Pons (tissue), 1 donor: ENCODE measurements around the gene CNDP1.
A peak's percentile ranks its signal among the peaks of the same experiment; 100 is the strongest.
"Not testable (repeated sequence)": the region's sequence is repeated elsewhere in the genome, so short reads cannot be mapped to it uniquely, and the experiment has no call there.

Experiments used
- DNase-seq: peaks from one replicate; pipeline ENCODE4 v3.0.0-alpha.2; 2016; ENCODE audit warnings: low spot score

The CNDP1 gene, protein sequence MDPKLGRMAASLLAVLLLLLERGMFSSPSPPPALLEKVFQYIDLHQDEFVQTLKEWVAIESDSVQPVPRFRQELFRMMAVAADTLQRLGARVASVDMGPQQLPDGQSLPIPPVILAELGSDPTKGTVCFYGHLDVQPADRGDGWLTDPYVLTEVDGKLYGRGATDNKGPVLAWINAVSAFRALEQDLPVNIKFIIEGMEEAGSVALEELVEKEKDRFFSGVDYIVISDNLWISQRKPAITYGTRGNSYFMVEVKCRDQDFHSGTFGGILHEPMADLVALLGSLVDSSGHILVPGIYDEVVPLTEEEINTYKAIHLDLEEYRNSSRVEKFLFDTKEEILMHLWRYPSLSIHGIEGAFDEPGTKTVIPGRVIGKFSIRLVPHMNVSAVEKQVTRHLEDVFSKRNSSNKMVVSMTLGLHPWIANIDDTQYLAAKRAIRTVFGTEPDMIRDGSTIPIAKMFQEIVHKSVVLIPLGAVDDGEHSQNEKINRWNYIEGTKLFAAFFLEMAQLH

DNA sequence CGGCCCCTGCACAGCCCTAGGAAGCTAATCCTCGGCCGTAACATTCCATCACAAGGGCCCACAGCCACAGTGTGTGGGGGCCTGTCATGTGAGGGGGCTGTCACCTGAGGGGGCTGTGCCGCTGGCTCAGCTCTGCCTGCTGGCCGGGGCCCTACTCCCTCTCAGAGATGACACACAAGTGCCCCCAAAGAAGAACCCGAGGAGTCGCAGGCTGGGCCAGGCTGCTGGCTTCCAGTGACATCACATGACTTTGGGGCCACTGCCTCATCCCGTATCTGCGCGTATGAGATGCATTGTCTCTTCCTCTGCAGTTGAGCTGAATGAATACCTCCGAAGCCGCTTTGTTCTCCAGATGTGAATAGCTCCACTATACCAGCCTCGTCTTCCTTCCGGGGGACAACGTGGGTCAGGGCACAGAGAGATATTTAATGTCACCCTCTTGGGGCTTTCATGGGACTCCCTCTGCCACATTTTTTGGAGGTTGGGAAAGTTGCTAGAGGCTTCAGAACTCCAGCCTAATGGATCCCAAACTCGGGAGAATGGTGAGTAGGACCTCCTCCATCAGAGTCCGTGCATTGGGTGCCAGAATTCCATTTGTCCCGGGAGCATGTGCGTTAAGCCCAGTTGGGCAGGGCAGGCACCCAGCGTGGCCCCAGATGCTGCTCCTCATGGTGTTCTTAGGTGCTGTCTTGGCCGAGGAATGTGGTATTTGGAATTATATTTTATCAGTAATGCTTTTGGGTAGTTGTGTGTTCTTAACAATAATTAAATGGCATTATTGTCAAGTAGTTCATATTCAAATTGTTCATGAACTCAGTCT, at the start of gene CNDP1:
CNDP1 (plus strand) TSS at position 351 of the 820 bp plus-strand sequence; CDS start at position 519, 168 bp downstream.
- DNase-seq, result peak; percentile 96

DNA sequence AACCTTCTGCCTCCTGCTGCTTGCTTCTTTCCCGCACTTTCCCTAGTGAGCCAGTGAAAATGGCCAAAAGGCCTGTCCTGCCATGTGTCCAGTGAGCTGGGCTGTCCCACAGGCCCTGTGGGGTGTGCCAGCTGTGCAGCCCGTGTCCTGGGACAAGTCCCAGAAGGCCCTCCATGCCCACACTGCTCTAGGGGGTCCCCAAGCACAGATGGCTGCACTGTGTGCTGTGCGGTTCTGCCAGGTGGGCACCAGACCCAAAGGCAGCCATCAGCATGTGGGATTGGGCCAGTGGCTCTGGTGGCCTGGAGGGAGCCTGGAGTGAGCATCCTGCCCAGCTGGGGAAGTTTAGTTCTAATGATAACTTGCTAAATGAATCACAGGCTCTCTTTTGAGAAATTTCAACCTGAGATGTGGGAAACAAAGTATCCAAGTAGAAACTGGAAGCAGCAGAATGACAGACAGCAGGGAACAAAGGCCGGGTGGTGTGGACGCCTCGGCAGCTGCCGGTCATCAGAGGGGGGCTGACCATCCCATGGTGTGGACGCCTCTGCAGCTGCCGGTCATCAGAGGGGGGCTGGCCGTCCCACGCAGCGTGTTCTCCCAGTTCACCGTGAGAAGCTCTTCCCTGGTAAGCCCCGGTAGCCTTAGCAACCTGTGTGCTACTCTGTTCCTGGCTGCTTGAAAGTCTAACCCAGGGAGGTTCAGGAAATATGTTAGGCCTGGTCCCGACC, 48.0 kb upstream of the CNDP1 start:
- no peak for DNase-seq

DNA sequence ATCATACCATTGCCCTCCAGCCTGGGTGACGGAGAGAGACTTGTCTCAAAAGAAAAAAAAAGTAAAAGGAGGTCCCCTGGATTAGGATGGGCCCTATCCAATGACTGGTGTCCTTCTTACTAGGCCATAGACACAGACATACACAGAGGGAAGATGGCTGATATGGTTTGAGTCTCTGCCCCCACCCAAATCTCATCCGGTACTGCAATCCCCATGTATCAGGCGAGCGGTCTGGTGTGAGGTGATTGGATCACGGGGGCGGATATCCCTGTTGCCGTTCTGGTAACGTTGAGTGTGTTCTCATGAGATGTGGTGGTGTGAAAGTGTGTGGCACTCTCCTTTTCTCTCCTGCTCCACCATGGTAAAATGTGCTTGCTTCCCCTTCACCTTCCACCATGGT, 45.9 kb upstream of the CNDP1 start:
- DNase-seq, result no peak

DNA sequence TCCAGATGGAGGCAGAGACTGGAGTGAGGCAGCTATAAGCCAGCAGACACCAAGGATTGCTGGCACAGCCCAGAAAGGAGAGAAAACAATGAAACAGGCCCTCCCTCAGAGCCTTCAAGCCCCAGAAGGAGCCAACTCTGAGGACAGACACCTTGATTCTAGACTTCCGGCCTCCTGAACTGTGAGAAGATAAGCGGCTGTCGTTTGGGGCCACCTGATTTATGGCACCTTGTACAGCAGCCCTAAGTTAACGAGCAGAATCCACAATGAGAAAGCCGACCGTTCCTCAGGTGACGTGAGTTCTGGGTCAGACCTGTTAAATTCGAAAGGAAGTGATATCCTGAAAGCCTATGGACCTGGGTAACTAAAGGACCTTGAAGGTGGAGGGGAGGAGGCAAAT, 45.4 kb upstream of the CNDP1 start:
- no peak for DNase-seq

DNA sequence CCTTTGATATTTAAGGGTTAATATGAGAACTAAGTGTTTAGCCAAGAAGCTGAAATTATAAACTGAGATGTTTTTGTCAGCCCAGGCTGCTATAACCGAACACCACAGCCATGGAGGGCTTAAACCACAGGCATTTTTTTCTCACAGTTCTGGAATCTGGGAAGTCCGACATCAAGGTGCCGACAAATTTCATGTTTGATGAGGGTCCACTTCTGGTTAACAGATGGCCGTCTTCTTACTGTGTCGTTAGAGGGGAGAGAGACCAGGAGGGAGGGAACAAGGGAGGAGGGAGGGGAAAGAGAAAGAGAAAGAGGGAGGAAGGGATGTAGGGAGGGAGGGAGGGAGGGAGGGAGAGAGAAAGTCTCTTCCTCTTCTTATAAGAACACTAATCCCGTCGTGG, 44.6 kb upstream of the CNDP1 start:
- DNase-seq, result no peak

DNA sequence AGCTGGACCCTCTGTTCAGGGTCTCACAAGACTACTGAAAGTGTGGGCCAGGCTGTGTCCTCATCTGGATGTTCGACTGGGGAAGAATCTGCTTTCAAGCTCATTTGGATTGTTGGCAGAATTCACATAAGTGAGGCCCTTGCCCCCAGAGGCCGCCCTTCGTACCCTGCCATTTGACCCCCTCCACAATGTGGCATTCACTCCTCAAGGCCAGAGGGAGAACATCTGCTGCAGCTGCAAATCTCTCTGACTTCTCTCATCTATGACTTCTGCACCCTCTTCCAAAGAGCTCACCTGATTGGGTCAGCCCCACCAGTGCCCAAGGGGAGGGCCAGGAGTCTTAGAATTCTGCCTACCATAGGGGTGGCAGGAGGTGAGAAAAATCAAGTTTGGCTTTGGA, 42.0 kb upstream of the CNDP1 start:
- DNase-seq, result no peak

DNA sequence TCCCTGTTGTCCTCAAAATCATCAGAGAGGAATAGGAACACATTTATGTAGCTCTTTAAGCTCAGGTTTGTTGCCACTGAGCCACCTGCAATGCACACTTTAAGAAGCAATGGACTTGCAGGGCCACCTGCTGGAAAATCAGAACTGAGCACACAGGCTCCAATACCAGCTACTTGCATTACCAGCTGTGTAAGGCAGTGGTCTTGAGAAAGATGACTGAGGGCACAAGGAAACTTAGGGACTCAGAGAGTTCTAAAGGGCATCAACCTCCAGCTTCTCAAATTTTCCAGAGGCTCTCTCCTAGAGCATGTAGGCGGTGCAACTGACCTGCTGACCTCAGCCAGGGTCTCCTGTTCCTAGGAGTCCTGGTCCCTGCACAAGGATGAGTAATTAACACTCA, 40.6 kb upstream of the CNDP1 start:
- peak; percentile 82 for DNase-seq

DNA sequence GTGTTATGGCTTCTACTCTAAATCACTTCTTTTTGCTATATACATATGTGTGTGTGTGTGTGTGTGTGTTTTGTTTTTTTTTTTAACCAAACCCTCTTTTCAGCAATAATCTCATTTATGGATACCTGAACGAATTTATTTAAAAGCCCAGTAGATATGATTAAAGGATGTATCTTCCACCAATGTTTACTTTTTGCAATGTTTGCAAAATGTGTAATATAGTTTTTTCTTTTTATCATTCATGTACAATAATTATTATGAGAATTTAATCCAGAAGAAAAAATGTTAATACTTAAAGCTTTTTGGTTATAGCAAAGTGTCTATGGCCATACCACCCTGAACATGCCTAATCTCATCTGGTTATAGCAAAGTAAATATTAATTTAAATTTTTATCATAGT, 39.8 kb upstream of the CNDP1 start:
- DNase-seq, result no peak

DNA sequence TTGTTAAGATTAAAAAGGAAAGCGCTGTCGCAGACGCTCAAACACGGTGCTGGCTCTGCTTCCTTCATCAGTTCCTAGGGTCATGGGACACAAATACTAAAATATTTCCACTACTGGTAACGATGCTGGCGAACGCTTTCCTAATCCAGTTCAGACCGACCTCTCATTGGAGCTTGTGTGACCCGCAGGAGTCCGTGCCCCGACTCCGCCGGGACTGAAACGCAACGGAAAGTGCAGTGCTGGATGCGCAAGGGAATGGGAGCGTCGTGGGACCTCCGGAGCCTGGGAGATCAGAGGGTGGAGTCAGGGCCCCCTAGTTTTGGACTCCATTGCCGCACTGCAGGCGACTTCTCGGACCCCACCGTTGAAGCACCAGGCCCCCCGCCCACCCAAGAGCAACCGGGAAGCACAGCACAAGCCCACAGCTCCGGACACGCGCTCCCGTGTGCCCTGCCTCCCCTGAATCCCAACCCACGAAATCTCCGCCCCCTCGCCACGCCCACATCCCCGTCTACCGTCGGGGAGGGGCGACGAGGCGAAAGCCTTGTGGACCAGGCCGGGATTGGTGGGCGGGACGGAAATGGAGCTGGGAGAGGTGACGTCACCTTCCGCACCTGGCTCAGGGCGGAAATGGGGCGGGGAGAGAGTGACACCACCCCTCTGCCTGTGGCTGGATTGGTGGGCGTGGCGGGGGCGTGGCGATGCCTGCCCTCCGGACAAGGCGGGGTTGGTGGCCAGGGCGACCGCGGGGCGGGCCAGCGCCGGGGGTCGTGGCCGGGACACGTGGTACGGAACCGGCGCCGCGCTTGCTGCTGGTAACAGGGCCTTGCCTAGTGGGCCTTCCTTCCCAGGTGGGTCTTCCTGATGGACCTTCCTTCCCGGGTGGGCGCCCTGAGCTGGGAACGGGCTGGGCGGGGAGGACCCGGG, 38.5 kb upstream of the CNDP1 start, which contains the start of gene CNDP2:
CNDP2 (plus strand) TSS at position 783 of the 927 bp plus-strand sequence. CDS start 3,611 bp downstream, outside the sequence.
- peak; percentile 99 for DNase-seq

DNA sequence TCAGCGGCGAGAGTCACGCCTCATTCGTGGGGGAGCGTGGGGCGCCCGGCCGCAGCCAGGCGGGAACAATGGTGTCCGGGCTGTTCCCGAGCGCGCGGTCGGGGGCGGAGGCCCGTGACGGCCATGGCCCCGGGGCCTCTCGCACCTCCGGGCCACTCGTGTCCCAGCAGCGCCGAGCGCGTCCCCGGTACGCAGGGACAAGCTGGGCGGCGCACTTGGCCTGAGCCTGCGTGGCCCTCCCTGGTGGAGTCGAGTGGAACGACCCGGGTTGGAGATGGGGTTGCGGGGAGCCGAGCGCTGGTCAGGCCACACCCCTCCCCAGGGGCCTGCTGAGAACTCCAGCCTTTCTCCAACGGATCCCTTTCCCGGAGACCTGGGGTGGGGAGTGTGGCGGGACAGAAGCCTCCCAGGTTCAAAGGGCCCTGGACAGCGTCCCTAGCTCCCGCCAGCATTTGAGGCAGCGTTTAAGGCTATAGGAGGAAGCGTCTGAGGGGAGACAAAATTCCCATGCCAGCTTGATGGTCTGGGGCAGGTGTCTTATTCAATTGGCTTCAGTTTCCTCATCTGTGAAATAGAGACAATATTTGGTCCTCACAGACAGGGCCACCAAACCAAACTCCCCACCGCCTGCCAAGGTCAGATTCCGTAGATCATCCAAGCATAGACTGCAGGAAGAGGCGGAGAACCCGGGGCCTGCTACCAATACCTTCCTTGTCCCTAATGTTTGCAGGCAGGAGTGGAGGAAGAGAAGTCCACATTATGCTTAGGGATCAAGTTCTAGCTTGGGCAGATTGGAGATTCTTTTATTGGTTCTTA, 37.6 kb upstream of the CNDP1 start:
- peak; percentile 60 for DNase-seq

DNA sequence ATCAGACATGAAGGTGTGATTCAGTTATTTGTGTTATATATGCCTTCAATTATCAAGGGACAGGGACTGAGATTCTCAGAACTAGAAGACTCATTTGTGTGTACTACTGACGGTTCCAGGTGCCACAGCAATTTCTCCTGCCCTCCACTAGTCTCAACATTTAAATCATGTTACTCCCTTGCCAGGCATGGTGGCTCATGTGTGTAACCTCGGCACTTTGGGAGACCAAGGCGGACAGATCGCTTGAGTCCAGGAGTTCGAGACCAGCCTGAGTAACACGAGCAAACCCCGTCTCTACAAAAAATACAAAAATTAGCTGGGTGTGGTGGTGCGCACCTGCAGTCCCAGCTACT, 37.0 kb upstream of the CNDP1 start:
- DNase-seq, result peak; percentile 19

DNA sequence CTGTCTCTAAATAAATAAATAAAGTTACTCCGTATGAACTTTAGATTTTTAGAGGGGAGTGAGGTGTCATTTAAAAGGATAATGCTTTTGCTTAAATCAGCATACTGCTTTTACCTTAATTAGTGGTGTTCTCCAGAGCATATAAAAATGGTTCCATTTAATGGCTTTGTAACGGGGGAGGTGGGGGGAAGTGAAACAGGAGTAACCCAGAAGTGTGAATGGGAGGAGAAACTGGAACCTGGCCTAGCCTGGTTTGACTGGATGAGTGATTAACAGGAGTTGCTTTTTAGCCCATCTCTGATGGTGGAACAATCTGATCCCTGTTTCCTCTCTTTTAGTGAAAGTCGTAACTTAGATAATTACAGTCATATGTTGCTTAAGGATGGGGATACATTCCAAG, 36.5 kb upstream of the CNDP1 start:
- DNase-seq, result no peak

DNA sequence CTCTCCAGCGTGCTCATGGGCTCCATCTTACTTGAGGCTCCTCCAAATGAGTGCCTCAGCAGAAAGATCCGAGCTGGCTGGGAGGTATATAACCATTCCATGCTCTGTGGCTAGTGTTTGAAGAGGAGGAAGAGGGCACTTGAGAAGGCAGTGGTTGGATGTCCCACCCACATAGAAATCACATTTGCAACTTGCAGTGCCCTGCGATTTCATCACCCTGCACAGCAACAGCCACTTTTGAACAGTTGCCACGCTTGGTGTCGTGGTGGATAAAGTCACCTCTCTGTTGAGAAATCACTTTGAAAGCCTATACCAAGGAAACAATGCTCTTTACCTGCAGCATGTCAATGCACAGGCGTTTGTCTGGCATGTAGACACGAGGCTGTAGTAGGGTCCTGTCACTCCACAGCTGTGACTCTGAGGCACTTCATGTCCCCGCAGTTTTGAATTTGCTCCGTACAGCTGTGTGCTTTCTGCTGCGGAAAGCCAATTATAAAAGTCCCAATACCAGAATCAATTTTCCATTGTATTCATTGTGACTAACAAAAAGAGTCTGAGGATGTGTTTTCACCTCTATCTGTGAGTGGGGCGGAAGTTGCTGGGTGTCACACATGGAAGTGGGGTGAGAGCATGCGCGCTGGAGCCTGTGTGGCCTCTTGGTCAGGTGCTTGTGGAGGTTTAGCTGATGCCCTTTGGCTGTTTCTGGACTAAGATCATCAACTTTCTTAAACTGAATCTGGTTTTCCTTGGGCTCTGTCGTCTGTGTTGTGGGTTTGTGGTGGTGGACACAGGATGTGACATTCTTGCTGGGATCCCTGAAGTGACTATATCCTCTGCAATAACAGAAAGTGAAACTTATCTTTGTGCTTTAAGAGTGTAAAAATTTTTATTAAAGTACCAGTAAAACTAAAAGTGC, 35.3 kb upstream of the CNDP1 start:
- peak; percentile 69 for DNase-seq

DNA sequence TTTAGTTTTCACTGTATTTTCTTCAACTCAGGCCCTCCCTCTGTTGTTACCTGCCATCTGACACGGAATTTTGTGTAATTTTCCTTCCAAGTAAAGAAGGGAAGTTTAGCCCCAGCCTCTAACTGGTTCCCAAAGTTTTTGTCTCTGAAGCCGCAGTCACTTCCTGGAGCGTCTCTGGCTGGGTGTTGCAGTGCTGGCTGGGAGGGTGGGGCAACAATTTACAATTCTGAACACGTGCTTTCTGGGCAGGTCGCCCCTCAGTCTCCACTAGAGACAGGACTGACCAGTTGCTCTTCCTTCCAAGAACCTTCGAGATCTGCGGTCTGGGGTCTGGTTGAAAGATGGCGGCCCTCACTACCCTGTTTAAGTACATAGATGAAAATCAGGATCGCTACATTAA, 34.7 kb upstream of the CNDP1 start:
- peak; percentile 70 for DNase-seq

DNA sequence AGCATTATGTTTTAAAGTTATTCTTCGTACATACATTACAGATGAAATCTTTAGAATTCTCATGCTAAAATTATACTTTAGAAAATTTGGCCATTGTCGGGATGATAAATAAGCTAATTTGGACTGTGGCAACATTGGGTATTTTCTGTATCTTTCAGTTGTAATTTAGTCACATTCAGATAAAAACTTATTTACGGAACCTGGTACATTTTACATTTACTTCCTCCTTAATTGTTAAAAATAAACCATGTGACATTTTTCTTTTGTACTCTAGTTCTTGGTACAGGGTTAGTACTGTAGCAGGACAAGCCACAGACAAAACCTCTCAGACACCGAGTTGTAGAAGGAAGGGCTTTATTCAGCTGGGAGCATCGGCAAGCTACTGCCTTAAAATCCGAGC, 33.9 kb upstream of the CNDP1 start:
- peak; percentile 41 for DNase-seq

DNA sequence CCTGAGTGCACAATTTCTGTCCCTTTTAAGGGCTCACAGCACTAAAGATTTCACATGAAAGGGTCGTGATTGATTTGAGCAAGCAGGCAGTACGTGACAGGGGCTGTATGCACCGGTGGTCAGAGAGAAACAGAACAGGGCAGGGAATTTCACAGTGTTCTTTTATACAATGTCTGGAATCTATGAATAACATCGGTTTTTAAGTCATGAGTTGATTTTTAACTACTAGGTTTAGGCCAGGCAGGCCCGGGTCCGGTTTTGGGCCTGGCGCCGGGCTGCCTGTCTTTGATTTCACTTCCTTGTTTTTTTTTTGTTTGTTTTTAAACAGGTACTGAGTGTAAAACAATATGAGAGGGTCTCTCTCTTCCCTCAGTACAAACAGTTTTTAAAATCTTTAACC, 33.5 kb upstream of the CNDP1 start:
- not testable (repeated sequence) for DNase-seq

DNA sequence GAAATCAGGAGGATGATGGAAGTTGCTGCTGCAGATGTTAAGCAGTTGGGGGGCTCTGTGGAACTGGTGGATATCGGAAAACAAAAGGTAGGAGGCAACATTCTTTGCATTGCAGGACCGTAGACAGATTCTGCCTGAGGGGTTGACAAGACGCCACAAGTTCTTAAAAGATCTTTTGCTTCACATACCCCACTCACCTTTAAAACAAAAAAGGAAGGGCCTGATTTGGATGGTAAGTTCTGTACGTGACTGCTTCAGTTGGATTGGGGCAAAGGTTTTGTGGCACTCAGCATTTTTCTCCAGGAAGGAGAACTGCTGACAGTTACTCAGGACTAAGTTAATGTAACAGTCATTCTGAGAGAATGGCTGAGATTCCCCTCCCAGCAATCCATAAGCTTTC, 32.9 kb upstream of the CNDP1 start:
- DNase-seq, result peak; percentile 45

DNA sequence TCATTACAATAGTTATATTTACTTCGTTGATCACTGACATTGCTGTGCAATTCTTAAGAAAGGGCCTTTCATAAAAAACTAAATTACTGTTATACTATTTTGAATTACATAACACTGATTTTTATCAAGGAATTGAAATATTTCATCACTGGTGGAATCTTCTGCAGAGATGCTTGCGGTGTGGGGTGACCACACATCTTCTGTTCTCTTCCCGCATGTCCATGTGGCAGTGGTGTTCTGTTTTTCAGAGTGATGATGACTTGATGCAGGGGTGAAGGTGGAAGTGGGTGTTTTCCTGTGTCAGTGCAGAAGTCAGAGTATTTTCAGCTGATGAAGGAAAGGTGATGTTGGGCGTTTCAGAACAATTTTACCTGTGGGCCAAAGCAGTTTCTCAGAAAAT, 31.2 kb upstream of the CNDP1 start:
- DNase-seq, result no peak

DNA sequence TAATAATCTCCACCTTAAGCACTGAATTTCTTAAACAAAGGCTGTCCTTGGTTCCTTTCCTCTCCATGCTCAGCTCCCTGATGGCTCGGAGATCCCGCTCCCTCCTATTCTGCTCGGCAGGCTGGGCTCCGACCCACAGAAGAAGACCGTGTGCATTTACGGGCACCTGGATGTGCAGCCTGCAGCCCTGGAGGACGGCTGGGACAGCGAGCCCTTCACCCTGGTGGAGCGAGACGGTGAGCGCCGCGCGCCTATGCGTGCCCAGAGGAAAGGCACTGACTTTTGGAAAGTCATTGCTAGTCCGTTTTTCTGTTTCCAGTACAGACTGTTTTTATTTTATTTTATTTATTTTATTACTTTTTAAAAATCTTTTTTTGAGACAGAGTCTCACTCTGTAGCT, 28.5 kb upstream of the CNDP1 start:
- DNase-seq, result no peak
